Stomach (tissue), 9 donors: ENCODE measurements around the gene LONRF2. TPM values are rescaled to one million over a fixed set of nuclear protein-coding genes. Genes with fewer than 3 reads are reported as not detected.

Experiments
- DNase-seq, 2 donors: peaks; one replicate each; pipeline versions ENCODE4 v3.0.0 to v3.0.0-alpha.2; 2013 to 2019
- H3K27ac ChIP-seq, 5 donors: fragments of 200-600 bp in 4 of 5; sonication (generic) in 4 of 5; one replicate each; pipeline ENCODE4 v1.5.1; 2013 to 2019; ENCODE audit warnings: mild to moderate bottlenecking in 1 of 5, moderate library complexity in 1 of 5
- H3K27me3 ChIP-seq, 3 donors: fragments of 200-600 bp; sonication (generic); one replicate each; pipeline ENCODE4 v1.5.1; 2017 to 2019; ENCODE audit warnings: mixed run types in 1 of 3
- H3K36me3 ChIP-seq, 4 donors: fragments of 200-600 bp; sonication (generic); 1 replicate in 3 of 4; 2 replicates in 1 of 4; pipeline ENCODE4 v1.5.1; 2016 to 2019
- H3K4me1 ChIP-seq, 4 donors: fragments of 200-600 bp; sonication (generic); one replicate each; pipeline ENCODE4 v1.5.1; 2016 to 2019
- H3K4me3 ChIP-seq, 4 donors: fragments of 200-600 bp; sonication (generic) in 3 of 4; one replicate each; pipeline ENCODE4 v1.5.1; 2016 to 2019; ENCODE audit warnings: mild to moderate bottlenecking in 1 of 4
- H3K9me3 ChIP-seq, 4 donors: fragments of 200-600 bp; sonication (generic); one replicate each; pipeline ENCODE4 v1.5.1; 2016 to 2019
- CTCF ChIP-seq, 7 experiments: fragments of 450-650 bp in 4 of 7; fragments of 200-600 bp in 3 of 7; sonication (generic) in 3 of 7; IDR thresholded peaks; one replicate each; pipeline ENCODE4 v1.5.1; 2016 to 2019; ENCODE audit warnings: antibody characterized with exemption in 7 of 7, control low read depth in 2 of 7, mild to moderate bottlenecking in 1 of 7
- EP300 ChIP-seq: sonication (generic); formaldehyde crosslinking; IDR thresholded peaks from one replicate; pipeline ENCODE4 v1.6.1; 2017; ENCODE audit warnings: antibody characterized with exemption
- POLR2A ChIP-seq, 4 donors: fragments of 450-650 bp; IDR thresholded peaks; one replicate each; pipeline ENCODE4 v1.6.1; 2016; ENCODE audit warnings: antibody characterized with exemption in 4 of 4, control low read depth in 2 of 4, mild to moderate bottlenecking in 1 of 4, moderate library complexity in 1 of 4
- POLR2AphosphoS5 ChIP-seq, 3 donors: sonication (generic); formaldehyde crosslinking; IDR thresholded peaks; one replicate each; pipeline ENCODE4 v1.6.1; 2016; ENCODE audit warnings: antibody characterized with exemption in 3 of 3
- WGBS, 5 donors: extraction: QIAGEN DNeasy Blood & Tissue Kit in 3 of 5; methylation state at CpG; one replicate each; pipeline versions ENCODE4 v1.1.5 to v1.1.7; 2013 to 2018; 5-methylcytosine and 5-hydroxymethylcytosine counted together
- intact Hi-C: fragments of 100-400 bp; cut with DNase I; formaldehyde crosslinking; loops from one replicate; pipeline ENCODE4 v1.15.1; 2023; ENCODE audit warnings: low total_unique reads
- polyA plus RNA-seq, 3 donors: library from polyadenylated mRNA; stranded (reverse); fragments of 200-250 nt; gene quantifications; one replicate each; pipeline ENCODE4 v1.2.3, GENCODE V29; 2013
- total RNA-seq, 5 donors: library from RNA; depleted of rRNA; stranded (reverse); fragments of >200 nt; gene quantifications; one replicate each; pipeline versions ENCODE4 v1.1.0 to v1.2.3, GENCODE V29; 2014 to 2016
- donor health status: healthy with polysubstance abuse.
- donor health status: Bipolar disorder and iron deficiency.
- donor health status: healthy.

Gene LONRF2
- total and polyA plus RNA-seq, 8 donors: 0.31 to 32.1 (median 4.7) TPM

DNA sequence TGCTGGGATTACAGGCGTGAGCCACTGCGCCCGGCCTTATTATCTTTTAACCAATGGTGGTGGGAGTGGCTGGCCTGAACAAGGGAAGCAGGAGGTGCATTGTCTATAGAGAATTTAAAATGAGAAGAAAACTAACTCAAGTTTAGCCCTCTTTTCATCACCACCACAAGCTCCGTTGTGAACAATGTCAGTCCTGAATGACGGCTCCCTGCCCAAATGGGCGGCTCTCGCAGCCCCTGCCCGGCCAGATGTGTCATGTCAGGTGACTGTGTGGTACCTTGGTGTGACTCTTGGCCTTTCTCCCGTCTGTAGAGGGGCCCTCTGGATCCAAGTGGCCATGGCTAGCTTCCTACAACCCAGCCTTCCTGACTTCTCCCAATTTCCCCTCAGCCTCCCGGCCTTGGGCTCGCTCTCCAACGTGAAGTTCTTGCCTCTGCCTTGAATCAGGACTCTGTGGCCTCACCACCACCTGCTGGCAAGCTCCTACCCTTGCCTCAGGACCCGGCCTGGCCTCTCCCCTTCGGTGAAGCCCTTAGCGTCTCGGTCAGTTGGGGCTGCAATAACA lies 67.6 kb downstream of the LONRF2 start:
- Histone ChIP-seq H3K9me3 (no peaks in the 10 kb centered on the region), H3K4me3 (no peak overlapping the region), H3K36me3 (no peaks in the 10 kb centered on the region), H3K4me1 (peaks cover 0 to 4% (median 0%) of the 10 kb centered on the region in 4 donors), H3K27ac (no peak overlapping the region), H3K27me3 (no peaks in the 10 kb centered on the region)
- TF ChIP-seq EP300 (no peak), POLR2AphosphoS5 (IDR thresholded peaks at IDR 0.05) (no peak), POLR2A (IDR thresholded peaks at IDR 0.05) (no peak), CTCF (IDR thresholded peaks at IDR 0.05) (no peak)
- DNase-seq: no peak
- 78 to 91% (median 85%) methylated on average over 16 of the region's 16 CpGs for WGBS, 5 donors
- intact Hi-C loops: no loop called here

GRCh38 chr2:100253786-100254185 lies 68.5 kb downstream of the LONRF2 start:
- intact Hi-C loops: no loop called here
- no peaks in the 10 kb centered on the region for H3K36me3 ChIP-seq
- no peaks in the 10 kb centered on the region for H3K27me3 ChIP-seq
- TF ChIP-seq CTCF (IDR thresholded peaks at IDR 0.05) (no peak), EP300 (no peak), POLR2A (IDR thresholded peaks at IDR 0.05) (no peak), POLR2AphosphoS5 (IDR thresholded peaks at IDR 0.05) (no peak)
- no peak overlapping the region for H3K27ac ChIP-seq
- no peak overlapping the region for H3K4me3 ChIP-seq
- DNase-seq: no peak
- H3K9me3 ChIP-seq: no peaks in the 10 kb centered on the region
- 93 to 97% (median 94%) methylated on average over 5 of the region's 5 CpGs for WGBS, 5 donors
- H3K4me1 ChIP-seq: peaks cover 0 to 4% (median 0%) of the 10 kb centered on the region in 4 donors

GRCh38 chr2:100252811-100253698 lies 69.2 kb downstream of the LONRF2 start:
- Histone ChIP-seq H3K27me3 (no peaks in the 10 kb centered on the region), H3K27ac (no peak overlapping the region), H3K36me3 (no peaks in the 10 kb centered on the region), H3K4me3 (no peak overlapping the region), H3K9me3 (no peaks in the 10 kb centered on the region), H3K4me1 (peaks cover 0 to 4% (median 0%) of the 10 kb centered on the region in 4 donors)
- DNase-seq: peak in 1 of 2 donors; percentile 24
- WGBS, 5 donors: 65 to 79% (median 69%) methylated on average over 17 of the region's 17 CpGs
- intact Hi-C loops: no loop called here
- TF ChIP-seq EP300: no peak
- TF ChIP-seq POLR2A (IDR thresholded peaks at IDR 0.05): no peak
- no peak for TF ChIP-seq CTCF (IDR thresholded peaks at IDR 0.05)
- no peak for TF ChIP-seq POLR2AphosphoS5 (IDR thresholded peaks at IDR 0.05)

- no peak for DNase-seq
- Histone ChIP-seq H3K4me3 (no peak overlapping the region), H3K27ac (no peak overlapping the region), H3K4me1 (peaks cover 0 to 4% (median 0%) of the 10 kb centered on the region in 4 donors), H3K36me3 (no peaks in the 10 kb centered on the region), H3K27me3 (no peaks in the 10 kb centered on the region), H3K9me3 (no peaks in the 10 kb centered on the region)
- no peak for TF ChIP-seq POLR2A (IDR thresholded peaks at IDR 0.05)
- TF ChIP-seq CTCF (IDR thresholded peaks at IDR 0.05): no peak
- WGBS, 5 donors: 83 to 89% (median 87%) methylated on average over 9 of the region's 9 CpGs
- intact Hi-C loops: no loop called here
These were observed 71.7 kb downstream of the LONRF2 start for GRCh38 chr2:100250645-100251044.
